Breast epithelium (tissue), 3 donors: ENCODE data around the gene CIAO3.

Experiments
- CTCF ChIP-seq, 3 donors: fragments of 450-650 bp; IDR thresholded peaks; one replicate each; pipeline ENCODE4 v1.5.1; 2016 to 2017; ENCODE audit warnings: antibody characterized with exemption in 3 of 3, mild to moderate bottlenecking in 3 of 3, moderate library complexity in 3 of 3
- POLR2A ChIP-seq: fragments of 450-650 bp; IDR thresholded peaks from one replicate; pipeline ENCODE4 v1.6.1; 2016; ENCODE audit warnings: antibody characterized with exemption, mild to moderate bottlenecking, moderate library complexity
- POLR2AphosphoS5 ChIP-seq, 3 donors: sonication (generic); formaldehyde crosslinking; IDR thresholded peaks; one replicate each; pipeline ENCODE4 v1.6.1; 2017; ENCODE audit warnings: antibody characterized with exemption in 3 of 3

GRCh38 chr16:775236-775796 lies 34.5 kb upstream of the CIAO3 start:
- no peak for TF ChIP-seq CTCF (IDR thresholded peaks at IDR 0.05)
- TF ChIP-seq POLR2A = no peak
- TF ChIP-seq POLR2AphosphoS5 (IDR thresholded peaks at IDR 0.05) = no peak
